Right renal cortex interstitium (tissue), 3 donors: Measurements from ENCODE around the gene PAK3. TPM values are rescaled to one million over a fixed set of nuclear protein-coding genes. Genes with fewer than 3 reads are reported as not detected.

Source experiments
- DNase-seq, 3 donors: peaks; one replicate each; pipeline ENCODE4 v3.0.0-alpha.2; 2013; ENCODE audit warnings: low read depth in 3 of 3, low spot score in 2 of 3
- polyA plus RNA-seq, 3 donors: library from polyadenylated mRNA; unstranded; fragments of 120-200 nt; gene quantifications; one replicate each; pipeline ENCODE4 v1.2.1, GENCODE V29; 2013; ENCODE audit not compliant: insufficient read length in 3 of 3

PAK3 gene
- polyA plus RNA-seq, 3 donors: 5.5 to 6.2 (median 5.9) TPM

- peak in 2 of 3 donors; percentile 15 to 18 for DNase-seq
These were observed 161.7 kb downstream of the PAK3 start for GRCh38 chrX:111257733-111258132.

GRCh38 chrX:111259559-111259958 is 163.6 kb downstream of the PAK3 start:
- no peak for DNase-seq

- no peak for DNase-seq
These were observed 164.5 kb downstream of the PAK3 start for GRCh38 chrX:111260451-111260850.

GRCh38 chrX:111262086-111262485 is 166.1 kb downstream of the PAK3 start:
- no peak for DNase-seq

- DNase-seq: no peak
These were observed 168.4 kb downstream of the PAK3 start for GRCh38 chrX:111264385-111264784.

GRCh38 chrX:111265486-111265885 is 169.5 kb downstream of the PAK3 start:
- DNase-seq: no peak

GRCh38 chrX:111268506-111268905 is 172.5 kb downstream of the PAK3 start:
- no peak for DNase-seq

GRCh38 chrX:111270339-111270738 is 174.3 kb downstream of the PAK3 start, which contains the start of gene CAPN6:
CAPN6 (minus strand) TSS chrX:111270483; CDS start chrX:111263936, 6,547 bp downstream.
- DNase-seq: peak in 2 of 3 donors; percentile 2 to 19

Other genes with a start within 250 kb of the PAK3 start
- gene CAPN6, start 174.3 kb downstream of the PAK3 start, polyA plus RNA-seq: 10 to 100 TPM; 24.2 to 27.6 (median 25.8) TPM